Naive thymus-derived CD4-positive, alpha-beta T cell (primary cell): Measurements from ENCODE around the gene WNT6. TPM values are rescaled to one million over a fixed set of nuclear protein-coding genes. Genes with fewer than 3 reads are reported as not detected.

ENCODE experiments used
- ATAC-seq: fragments of 150-1000 bp; cut with Tn5 transposase; 2 replicates; pipeline ENCODE4 v1.10.0; 2021; ENCODE audit warnings: mild to moderate bottlenecking, moderate library complexity
- CTCF ChIA-PET: fragments of 350-600 bp; sonication (Branson Sonifier 250); formaldehyde crosslinking; loops from one replicate; lab custom pipeline; 2021; ENCODE audit warnings: antibody characterized with exemption; lab: Charles Lee
- POLR2A ChIA-PET: fragments of 350-600 bp; sonication (Branson Sonifier 250); formaldehyde crosslinking; loops from one replicate; lab custom pipeline; 2021; ENCODE audit warnings: antibody characterized with exemption, inconsistent platforms; lab: Charles Lee
- DNase-seq, 9 donors: peaks; one replicate each; pipeline versions ENCODE4 v3.0.0 to v3.0.0-alpha.2; 2020 to 2022; ENCODE audit warnings: mixed read lengths in 1 of 9
- H3K27ac ChIP-seq: one replicate; pipeline ENCODE4 v1.7.0; 2013; ENCODE audit warnings: mild to moderate bottlenecking, low read depth, low read length, moderate library complexity
- H3K27me3 ChIP-seq, 2 donors: one replicate each; pipeline ENCODE4 v1.7.0; 2013; ENCODE audit warnings: low read length in 2 of 2, mild to moderate bottlenecking in 2 of 2, moderate library complexity in 2 of 2; ENCODE audit not compliant: control insufficient read depth in 2 of 2, insufficient read depth in 2 of 2
- H3K36me3 ChIP-seq, 3 experiments: 1 replicate in 2 of 3; 2 replicates in 1 of 3; pipeline ENCODE4 v1.7.0; 2013; ENCODE audit warnings: low read length in 3 of 3, mild to moderate bottlenecking in 3 of 3, moderate library complexity in 1 of 3; ENCODE audit not compliant: insufficient read depth in 3 of 3, control insufficient read depth in 2 of 3
- H3K4me1 ChIP-seq, 2 donors: one replicate each; pipeline ENCODE4 v1.7.0; 2013; ENCODE audit warnings: low read length in 2 of 2, mild to moderate bottlenecking in 2 of 2, moderate library complexity in 1 of 2; ENCODE audit not compliant: control insufficient read depth in 2 of 2, insufficient read depth in 2 of 2
- H3K4me3 ChIP-seq: 2 replicates; pipeline ENCODE4 v1.7.0; 2013; ENCODE audit warnings: mild to moderate bottlenecking, low read length
- H3K9me3 ChIP-seq, 3 experiments: 1 replicate in 2 of 3; 2 replicates in 1 of 3; pipeline ENCODE4 v1.7.0; 2013; ENCODE audit warnings: low read length in 3 of 3; ENCODE audit not compliant: control insufficient read depth in 2 of 3
- H3K27ac Mint-ChIP-seq, 9 donors: one replicate each; pipeline ENCODE4 v1.8.0; 2020 to 2022; ENCODE audit warnings: mixed read lengths in 9 of 9, mild to moderate bottlenecking in 8 of 9, moderate library complexity in 5 of 9, inconsistent platforms in 2 of 9
- H3K27me3 Mint-ChIP-seq, 5 donors: one replicate each; pipeline ENCODE4 v1.8.0; 2021 to 2022; ENCODE audit warnings: mixed read lengths in 5 of 5, mild to moderate bottlenecking in 1 of 5
- H3K36me3 Mint-ChIP-seq, 5 donors: one replicate each; pipeline ENCODE4 v1.8.0; 2020 to 2022; ENCODE audit warnings: mixed read lengths in 5 of 5, mild to moderate bottlenecking in 3 of 5, inconsistent platforms in 1 of 5
- H3K4me1 Mint-ChIP-seq, 7 donors: one replicate each; pipeline ENCODE4 v1.8.0; 2020 to 2022; ENCODE audit warnings: mixed read lengths in 7 of 7, mild to moderate bottlenecking in 3 of 7, inconsistent platforms in 1 of 7
- H3K4me3 Mint-ChIP-seq, 10 donors: one replicate each; pipeline ENCODE4 v1.8.0; 2020 to 2022; ENCODE audit warnings: mild to moderate bottlenecking in 10 of 10, mixed read lengths in 10 of 10, moderate library complexity in 6 of 10, inconsistent platforms in 2 of 10
- H3K9me3 Mint-ChIP-seq, 11 donors: one replicate each; pipeline ENCODE4 v1.8.0; 2020 to 2022; ENCODE audit warnings: mixed read lengths in 11 of 11, mild to moderate bottlenecking in 4 of 11, inconsistent platforms in 1 of 11, moderate library complexity in 1 of 11
- intact Hi-C, 2 donors: fragments of 100-400 bp; cut with micrococcal nuclease; formaldehyde crosslinking; loops; one replicate each; pipeline ENCODE4 v1.15.1; 2023
- polyA plus RNA-seq, 2 donors: library from polyadenylated mRNA; unstranded; fragments of 300-500 nt; fragmentation: Illumina TruSeq; gene quantifications; one replicate each; pipeline ENCODE4 v1.2.3, GENCODE V29; 2021
- total RNA-seq, 6 experiments: library from RNA in 5 of 6; stranded (reverse) in 5 of 6; gene quantifications; 1 replicate in 5 of 6; 2 replicates in 1 of 6; pipeline ENCODE4 v1.2.3 and lab custom pipeline; 2021 to 2026

WNT6 gene
- total RNA-seq (under 1 TPM in 1 of 5 experiments, not detected in 4; 0.22 TPM), polyA plus RNA-seq (under 1 TPM in 1 of 2 donors, not detected in 1; 0.11 TPM), total RNA-seq (lab: John Stamatoyannopoulos, UW) (not detected)

DNA sequence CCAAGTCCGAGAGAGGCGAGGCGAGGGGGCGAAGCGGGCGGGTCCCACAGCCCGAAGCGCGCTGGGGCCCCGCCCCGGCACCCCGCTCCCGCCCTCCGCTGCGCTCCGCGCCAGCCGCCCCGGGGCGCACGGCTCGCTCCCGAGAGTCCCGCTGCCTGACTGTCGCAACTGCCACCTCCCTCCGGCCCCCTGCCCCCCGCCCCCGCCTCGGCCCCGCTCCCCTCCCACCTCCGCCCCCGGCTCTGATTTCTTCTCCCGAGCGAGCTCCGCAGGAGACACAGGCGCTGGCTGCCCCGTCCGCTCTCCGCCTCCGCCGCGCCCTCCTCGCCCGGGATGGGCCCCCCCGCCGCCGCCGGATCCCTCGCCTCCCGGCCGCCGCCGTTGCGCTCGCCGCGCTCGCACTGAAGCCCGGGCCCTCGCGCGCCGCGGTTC is at the start of gene WNT6:
Gene WNT6 (plus strand): TSS at position 250 of the 432 bp plus-strand sequence. CDS start 233 bp downstream, outside the sequence.
- no peaks in the 10 kb centered on the region for H3K9me3 Mint-ChIP-seq
- ATAC-seq (no peak), DNase-seq (no peak)
- peaks cover 78 to 89% (median 87%) of the 10 kb centered on the region in 5 donors for H3K27me3 Mint-ChIP-seq
- peaks cover 8 to 35% of the 10 kb centered on the region in 2 donors for H3K27me3 ChIP-seq
- H3K4me3 Mint-ChIP-seq, result peak within 1 kb of the TSS; percentile 51 to 87 (median 74)
- H3K36me3 Mint-ChIP-seq, result no peaks in the 10 kb centered on the region
- H3K4me1 ChIP-seq, result peaks cover 6 to 24% of the 10 kb centered on the region in 2 donors
- CTCF ChIA-PET, result no interaction called here
- H3K27ac ChIP-seq, result no peak within 1 kb of the TSS
- H3K9me3 ChIP-seq, result no peaks in the 10 kb centered on the region
- peaks cover 9 to 28% (median 23%) of the 10 kb centered on the region in 7 donors for H3K4me1 Mint-ChIP-seq
- H3K36me3 ChIP-seq, result no peaks in the 10 kb centered on the region
- no peak within 1 kb of the TSS for H3K27ac Mint-ChIP-seq
- intact Hi-C loops, result no loop called here
- POLR2A ChIA-PET, result no interaction called here
- no peak within 1 kb of the TSS for H3K4me3 ChIP-seq

DNA sequence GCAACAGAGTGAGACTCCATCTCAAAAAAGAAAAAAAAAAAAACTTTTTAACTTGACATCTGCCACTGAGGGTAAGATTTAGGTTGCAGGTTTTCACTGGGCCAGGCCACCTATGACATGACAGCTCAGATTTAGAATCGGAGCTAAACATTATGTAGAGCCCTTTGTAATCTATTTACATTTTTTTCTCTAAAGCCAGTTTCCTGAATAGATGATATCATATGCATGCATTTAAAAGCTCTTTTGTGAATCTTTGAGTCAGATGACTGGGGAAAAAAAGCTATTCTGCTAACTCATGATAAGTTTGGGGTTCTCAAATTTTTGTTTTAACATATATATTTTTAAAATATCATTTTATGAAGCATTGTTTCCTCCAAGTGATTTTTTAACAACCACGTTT is 49.3 kb upstream of the WNT6 start:
- peaks cover 0 to 5% (median 4%) of the 10 kb centered on the region in 11 donors for H3K9me3 Mint-ChIP-seq
- DNase-seq (no peak), ATAC-seq (no peak)
- Histone ChIP-seq H3K27ac (no peak overlapping the region), H3K4me1 (no peaks in the 10 kb centered on the region), H3K4me3 (no peak overlapping the region), H3K9me3 (no peaks in the 10 kb centered on the region), H3K36me3 (no peaks in the 10 kb centered on the region), H3K27me3 (no peaks in the 10 kb centered on the region)
- ChIA-PET CTCF (no interaction called here), POLR2A (interaction anchor here (0.7 kb wide), 1 partner anchor 1361 kb away, joined by 3 read pairs; no protein-coding TSS in a partner anchor)
- no peak overlapping the region for H3K27ac Mint-ChIP-seq
- peaks cover 17 to 37% (median 30%) of the 10 kb centered on the region in 5 donors for H3K27me3 Mint-ChIP-seq
- intact Hi-C loops, result no loop called here
- H3K4me1 Mint-ChIP-seq, result peaks cover 0 to 6% (median 0%) of the 10 kb centered on the region in 7 donors
- no peak overlapping the region for H3K4me3 Mint-ChIP-seq
- H3K36me3 Mint-ChIP-seq, result peaks cover 0 to 5% (median under 1%) of the 10 kb centered on the region in 5 donors

DNA sequence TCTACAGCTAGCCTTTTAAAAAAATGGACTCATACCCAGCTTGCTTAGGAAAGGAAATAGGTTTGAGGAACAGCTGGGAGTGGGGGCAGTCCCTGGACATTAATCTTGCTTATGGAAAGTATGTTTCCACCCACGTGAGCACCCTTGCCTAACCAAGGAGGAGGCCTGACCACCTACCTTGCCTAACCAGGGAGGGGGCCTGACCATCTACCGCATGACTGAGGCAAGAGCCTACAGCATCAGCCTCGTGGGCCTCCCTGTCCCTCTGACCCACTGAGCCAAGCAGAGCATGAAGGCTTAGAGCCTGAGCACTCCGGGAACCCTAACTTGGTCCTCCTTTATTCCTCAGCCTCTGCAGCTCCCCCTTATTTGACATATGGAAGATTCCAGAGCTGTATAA is 48.2 kb upstream of the WNT6 start:
- ChIA-PET POLR2A (no interaction called here), CTCF (no interaction called here)
- H3K4me1 Mint-ChIP-seq, result peaks cover 0 to 3% (median 0%) of the 10 kb centered on the region in 7 donors
- Histone ChIP-seq H3K27me3 (no peaks in the 10 kb centered on the region), H3K9me3 (no peaks in the 10 kb centered on the region), H3K4me3 (no peak overlapping the region), H3K36me3 (no peaks in the 10 kb centered on the region), H3K27ac (no peak overlapping the region), H3K4me1 (no peaks in the 10 kb centered on the region)
- no peak for DNase-seq
- H3K4me3 Mint-ChIP-seq, result no peak overlapping the region
- peaks cover 0 to 2% (median 0%) of the 10 kb centered on the region in 11 donors for H3K9me3 Mint-ChIP-seq
- H3K27me3 Mint-ChIP-seq, result peaks cover 13 to 33% (median 22%) of the 10 kb centered on the region in 5 donors
- intact Hi-C loops, result no loop called here
- no peaks in the 10 kb centered on the region for H3K36me3 Mint-ChIP-seq
- no peak for ATAC-seq
- no peak overlapping the region for H3K27ac Mint-ChIP-seq

DNA sequence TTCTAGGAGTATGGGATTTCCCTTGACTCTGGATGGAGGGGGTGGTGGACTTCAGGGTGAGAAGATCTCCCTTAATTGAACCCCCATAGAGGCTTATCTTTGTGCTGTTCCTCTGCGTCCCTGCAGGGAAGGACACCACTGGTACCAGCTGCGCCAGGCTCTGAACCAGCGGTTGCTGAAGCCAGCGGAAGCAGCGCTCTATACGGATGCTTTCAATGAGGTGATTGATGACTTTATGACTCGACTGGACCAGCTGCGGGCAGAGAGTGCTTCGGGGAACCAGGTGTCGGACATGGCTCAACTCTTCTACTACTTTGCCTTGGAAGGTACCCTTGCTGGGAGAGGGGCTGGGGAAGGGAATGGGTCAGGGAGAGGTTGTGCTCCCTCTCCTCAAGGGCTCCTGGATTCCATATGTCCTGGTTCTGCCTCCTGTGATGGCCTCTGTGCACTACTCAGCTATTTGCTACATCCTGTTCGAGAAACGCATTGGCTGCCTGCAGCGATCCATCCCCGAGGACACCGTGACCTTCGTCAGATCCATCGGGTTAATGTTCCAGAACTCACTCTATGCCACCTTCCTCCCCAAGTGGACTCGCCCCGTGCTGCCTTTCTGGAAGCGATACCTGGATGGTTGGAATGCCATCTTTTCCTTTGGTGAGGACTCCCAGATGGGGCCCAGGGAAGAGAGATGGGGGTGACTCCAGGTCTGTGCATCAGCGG is 47.3 kb upstream of the WNT6 start:
- peaks cover 13 to 29% (median 26%) of the 10 kb centered on the region in 5 donors for H3K27me3 Mint-ChIP-seq
- no peak for ATAC-seq

DNA sequence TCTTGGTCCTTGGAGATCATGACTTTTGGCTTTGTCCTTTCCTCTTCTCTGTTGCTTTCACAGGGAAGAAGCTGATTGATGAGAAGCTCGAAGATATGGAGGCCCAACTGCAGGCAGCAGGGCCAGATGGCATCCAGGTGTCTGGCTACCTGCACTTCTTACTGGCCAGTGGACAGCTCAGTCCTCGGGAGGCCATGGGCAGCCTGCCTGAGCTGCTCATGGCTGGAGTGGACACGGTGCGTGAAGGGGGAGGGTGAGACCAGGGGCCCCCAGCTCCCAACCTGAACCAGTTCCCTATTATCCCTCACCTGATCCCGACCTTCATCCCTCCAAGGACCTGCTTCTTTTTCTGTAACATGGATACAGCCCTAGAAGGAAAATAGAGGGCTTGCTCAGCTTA is 46.7 kb upstream of the WNT6 start:
- Mint-ChIP-seq H3K4me1 (peaks cover 0 to 2% (median 0%) of the 10 kb centered on the region in 7 donors), H3K27ac (no peak overlapping the region), H3K27me3 (peaks cover 19 to 30% (median 26%) of the 10 kb centered on the region in 5 donors), H3K4me3 (no peak overlapping the region), H3K36me3 (no peaks in the 10 kb centered on the region), H3K9me3 (peaks cover 0 to 2% (median 0%) of the 10 kb centered on the region in 11 donors)
- Histone ChIP-seq H3K4me1 (no peaks in the 10 kb centered on the region), H3K9me3 (no peaks in the 10 kb centered on the region), H3K27ac (no peak overlapping the region), H3K36me3 (no peaks in the 10 kb centered on the region), H3K27me3 (no peaks in the 10 kb centered on the region), H3K4me3 (no peak overlapping the region)
- CTCF ChIA-PET, result interaction anchor here (0.5 kb wide), 1 partner anchor 583 kb away, joined by 3 read pairs; no protein-coding TSS in a partner anchor
- DNase-seq, result no peak
- POLR2A ChIA-PET, result no interaction called here
- ATAC-seq, result no peak
- intact Hi-C loops, result no loop called here

More for the DNA sequence above, 47.3 kb upstream of the WNT6 start:
- peaks cover 0 to 2% (median 0%) of the 10 kb centered on the region in 7 donors for H3K4me1 Mint-ChIP-seq
- H3K36me3 Mint-ChIP-seq, result no peaks in the 10 kb centered on the region
- no peaks in the 10 kb centered on the region for H3K36me3 ChIP-seq
- no peak for DNase-seq
- H3K27ac Mint-ChIP-seq, result no peak overlapping the region
- no peaks in the 10 kb centered on the region for H3K27me3 ChIP-seq
- intact Hi-C loops, result no loop called here
- H3K4me3 Mint-ChIP-seq, result no peak overlapping the region
- no peak overlapping the region for H3K4me3 ChIP-seq
- ChIA-PET CTCF (no interaction called here), POLR2A (no interaction called here)
- no peak overlapping the region for H3K27ac ChIP-seq
- peaks cover 0 to 2% (median 0%) of the 10 kb centered on the region in 11 donors for H3K9me3 Mint-ChIP-seq
- H3K4me1 ChIP-seq, result no peaks in the 10 kb centered on the region
- no peaks in the 10 kb centered on the region for H3K9me3 ChIP-seq

DNA sequence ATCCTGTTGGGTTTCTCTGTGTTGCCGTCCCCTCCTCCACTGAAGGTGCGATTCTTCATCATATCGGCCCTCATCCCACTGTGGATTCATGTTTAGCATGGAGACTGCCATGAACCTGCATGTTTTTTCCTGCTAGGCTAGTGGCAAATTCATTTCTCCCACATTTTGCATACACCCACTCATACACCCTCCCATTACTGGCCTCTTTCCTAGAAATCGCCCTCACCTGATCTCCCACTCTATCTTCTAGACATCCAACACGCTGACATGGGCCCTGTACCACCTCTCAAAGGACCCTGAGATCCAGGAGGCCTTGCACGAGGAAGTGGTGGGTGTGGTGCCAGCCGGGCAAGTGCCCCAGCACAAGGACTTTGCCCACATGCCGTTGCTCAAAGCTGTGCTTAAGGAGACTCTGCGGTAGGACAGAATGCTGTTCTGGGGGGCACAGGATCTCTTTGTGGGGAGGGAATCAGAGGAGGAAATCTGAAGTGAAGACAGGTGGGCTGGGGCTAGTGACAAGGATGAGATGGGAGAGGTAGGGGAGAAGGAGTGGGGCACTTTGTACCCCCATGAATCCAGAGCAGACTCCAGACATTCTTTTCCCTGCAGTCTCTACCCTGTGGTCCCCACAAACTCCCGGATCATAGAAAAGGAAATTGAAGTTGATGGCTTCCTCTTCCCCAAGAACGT is 45.7 kb upstream of the WNT6 start:
- DNase-seq (no peak), ATAC-seq (no peak)
- Histone ChIP-seq H3K4me3 (no peak overlapping the region), H3K27ac (no peak overlapping the region), H3K36me3 (no peaks in the 10 kb centered on the region), H3K9me3 (no peaks in the 10 kb centered on the region), H3K4me1 (no peaks in the 10 kb centered on the region), H3K27me3 (no peaks in the 10 kb centered on the region)
- intact Hi-C loops, result no loop called here
- Mint-ChIP-seq H3K27ac (peak overlapping the region in 1 of 9 donors; percentile 41), H3K36me3 (no peaks in the 10 kb centered on the region), H3K4me3 (no peak overlapping the region), H3K4me1 (peaks cover 0 to 2% (median 0%) of the 10 kb centered on the region in 7 donors), H3K27me3 (peaks cover 18 to 25% (median 19%) of the 10 kb centered on the region in 5 donors), H3K9me3 (peaks cover 0 to 2% (median 0%) of the 10 kb centered on the region in 11 donors)
- ChIA-PET CTCF (no interaction called here), POLR2A (no interaction called here)
